ENCODE data around the gene TBL2. TPM values are rescaled to one million over a fixed set of nuclear protein-coding genes. Genes with fewer than 3 reads are reported as not detected.
A peak's percentile ranks its signal among the peaks of the same experiment; 100 is the strongest.
"Not testable (repeated sequence)": the region's sequence is repeated elsewhere in the genome, so short reads cannot be mapped to it uniquely, and the experiment has no call there.

TBL2 gene
- total and polyA plus RNA-seq, 2 donors from 2014 or later = 18.8 to 33.6 TPM

DNA sequence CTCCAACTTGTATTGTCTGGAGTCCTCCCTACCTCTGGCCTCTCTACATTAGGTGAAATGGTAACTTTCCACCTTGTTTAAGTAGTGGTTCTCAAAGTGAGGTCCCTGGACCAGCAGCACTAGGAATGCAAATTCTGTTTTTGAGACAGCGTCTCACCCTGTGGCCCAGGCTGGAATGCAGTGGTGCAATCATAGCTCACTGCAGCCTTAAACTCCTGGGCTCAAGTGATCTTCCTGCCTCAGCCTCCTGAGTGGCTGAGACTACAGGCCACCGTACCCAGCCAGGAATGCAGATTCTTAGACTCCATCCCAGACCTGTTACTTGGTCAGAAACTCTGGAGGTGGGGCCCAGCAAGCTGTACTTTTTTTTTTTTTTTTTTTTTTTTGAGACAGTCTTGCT, 6.8 kb upstream of the TBL2 start:
- TF ChIP-seq, protein P1, sequence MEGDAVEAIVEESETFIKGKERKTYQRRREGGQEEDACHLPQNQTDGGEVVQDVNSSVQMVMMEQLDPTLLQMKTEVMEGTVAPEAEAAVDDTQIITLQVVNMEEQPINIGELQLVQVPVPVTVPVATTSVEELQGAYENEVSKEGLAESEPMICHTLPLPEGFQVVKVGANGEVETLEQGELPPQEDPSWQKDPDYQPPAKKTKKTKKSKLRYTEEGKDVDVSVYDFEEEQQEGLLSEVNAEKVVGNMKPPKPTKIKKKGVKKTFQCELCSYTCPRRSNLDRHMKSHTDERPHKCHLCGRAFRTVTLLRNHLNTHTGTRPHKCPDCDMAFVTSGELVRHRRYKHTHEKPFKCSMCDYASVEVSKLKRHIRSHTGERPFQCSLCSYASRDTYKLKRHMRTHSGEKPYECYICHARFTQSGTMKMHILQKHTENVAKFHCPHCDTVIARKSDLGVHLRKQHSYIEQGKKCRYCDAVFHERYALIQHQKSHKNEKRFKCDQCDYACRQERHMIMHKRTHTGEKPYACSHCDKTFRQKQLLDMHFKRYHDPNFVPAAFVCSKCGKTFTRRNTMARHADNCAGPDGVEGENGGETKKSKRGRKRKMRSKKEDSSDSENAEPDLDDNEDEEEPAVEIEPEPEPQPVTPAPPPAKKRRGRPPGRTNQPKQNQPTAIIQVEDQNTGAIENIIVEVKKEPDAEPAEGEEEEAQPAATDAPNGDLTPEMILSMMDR (IDR thresholded peaks at IDR 0.05; ENCODE audit: borderline replicate concordance, extremely low read depth, insufficient read depth) = no peak
- FAIRE-seq = no peak
- intact Hi-C loops (cut with DNase I) = no loop called here

DNA sequence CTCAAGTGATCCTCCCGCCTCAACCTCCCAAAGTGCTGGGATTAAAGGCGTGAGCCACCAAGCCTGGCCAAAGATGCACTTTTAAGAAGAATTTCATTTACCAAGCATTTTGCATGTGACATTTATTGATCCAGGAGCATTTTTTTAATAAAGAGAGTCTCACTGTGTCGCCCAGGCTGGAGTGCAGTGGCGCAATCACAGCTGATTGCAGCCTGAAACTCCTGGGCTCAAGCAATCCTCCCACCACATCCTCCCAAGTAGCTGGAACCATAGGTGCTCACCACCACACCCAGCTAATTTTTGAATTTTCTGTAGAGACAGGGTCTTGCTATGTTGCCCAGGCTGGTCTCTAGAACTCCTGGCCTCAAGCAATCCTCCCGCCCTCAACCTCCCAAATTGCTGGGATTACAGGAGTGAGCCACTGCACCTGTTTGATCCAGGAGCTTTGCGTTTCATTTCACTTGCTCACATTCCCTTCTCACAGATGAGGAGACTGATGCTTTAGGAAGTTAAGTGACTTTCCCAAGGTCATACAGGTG, 4.4 kb upstream of the TBL2 start:
- FAIRE-seq (no peak), DNase-seq (no peak)
- Histone ChIP-seq H3K27ac (ENCODE audit: low read depth in 2 of 2, low read length in 2 of 2) (no peak overlapping the region), H3K4me3 (ENCODE audit: low read length in 3 of 3) (no peak overlapping the region), H3K9me3 (ENCODE audit: control insufficient read depth in 2 of 3, insufficient read depth in 1 of 3, low read length in 3 of 3) (no peaks in the 10 kb centered on the region), H3K9ac (ENCODE audit: low read length in 3 of 3) (no peak overlapping the region), H3K27me3 (ENCODE audit: control insufficient read depth, insufficient read depth, low read length) (no peaks in the 10 kb centered on the region), H3K36me3 (ENCODE audit: control insufficient read depth in 2 of 3, insufficient read depth in 3 of 3, low read length in 3 of 3) (no peaks in the 10 kb centered on the region), H3K4me1 (ENCODE audit: control insufficient read depth in 2 of 3, insufficient read depth in 2 of 3, low read depth in 1 of 3, low read length in 3 of 3) (peaks cover 0 to 6% (median 0%) of the 10 kb centered on the region in 3 donors)
- intact Hi-C loops (cut with DNase I) = no loop called here
- TF ChIP-seq, protein P1 (IDR thresholded peaks at IDR 0.05; ENCODE audit: borderline replicate concordance, extremely low read depth, insufficient read depth) = no peak

More for the DNA sequence above, 6.8 kb upstream of the TBL2 start:
- H3K4me3 ChIP-seq (ENCODE audit: low read length in 3 of 3) = no peak overlapping the region
- H3K27me3 ChIP-seq (ENCODE audit: control insufficient read depth, insufficient read depth, low read length) = no peaks in the 10 kb centered on the region
- H3K9ac ChIP-seq (ENCODE audit: low read length in 3 of 3) = no peak overlapping the region
- peaks cover 0 to 5% (median 0%) of the 10 kb centered on the region in 3 donors for H3K4me1 ChIP-seq (ENCODE audit: control insufficient read depth in 2 of 3, insufficient read depth in 2 of 3, low read depth in 1 of 3, low read length in 3 of 3)
- H3K36me3 ChIP-seq (ENCODE audit: control insufficient read depth in 2 of 3, insufficient read depth in 3 of 3, low read length in 3 of 3) = no peaks in the 10 kb centered on the region
- H3K9me3 ChIP-seq (ENCODE audit: control insufficient read depth in 2 of 3, insufficient read depth in 1 of 3, low read length in 3 of 3) = no peaks in the 10 kb centered on the region
- no peak for DNase-seq
- H3K27ac ChIP-seq (ENCODE audit: low read depth in 2 of 2, low read length in 2 of 2) = no peak overlapping the region

DNA sequence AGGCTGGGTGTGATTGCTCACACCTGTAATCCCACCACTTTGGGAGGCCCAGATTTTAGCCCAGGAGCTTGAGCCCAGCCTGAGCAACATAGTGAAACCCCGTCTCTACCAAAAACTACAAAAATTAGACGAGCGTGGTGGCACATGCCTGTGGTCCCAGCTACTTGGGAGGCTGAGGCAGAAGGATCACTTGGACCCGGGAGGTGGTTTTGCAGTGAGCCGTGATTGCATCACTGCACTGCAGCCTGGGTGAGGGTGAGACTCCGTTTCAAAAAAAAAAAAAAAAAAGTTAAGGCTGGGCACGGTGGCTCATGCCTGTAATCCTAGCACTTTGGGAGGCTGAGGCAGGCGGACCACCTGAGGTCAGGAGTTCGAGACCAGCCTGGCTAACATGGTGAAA, 2.6 kb upstream of the TBL2 start:
- H3K9ac ChIP-seq (ENCODE audit: low read length in 3 of 3); H3K27me3 ChIP-seq (ENCODE audit: control insufficient read depth, insufficient read depth, low read length); H3K4me3 ChIP-seq (ENCODE audit: low read length in 3 of 3); H3K9me3 ChIP-seq (ENCODE audit: control insufficient read depth in 2 of 3, insufficient read depth in 1 of 3, low read length in 3 of 3); H3K36me3 ChIP-seq (ENCODE audit: control insufficient read depth in 2 of 3, insufficient read depth in 3 of 3, low read length in 3 of 3); intact Hi-C loops (cut with DNase I); FAIRE-seq; H3K27ac ChIP-seq (ENCODE audit: low read depth in 2 of 2, low read length in 2 of 2): not testable (repeated sequence)
- DNase-seq = peak in 1 of 5 donors; percentile 26
- H3K4me1 ChIP-seq (ENCODE audit: control insufficient read depth in 2 of 3, insufficient read depth in 2 of 3, low read depth in 1 of 3, low read length in 3 of 3) = peaks cover 0 to 16% (median 0%) of the 10 kb centered on the region in 3 donors

DNA sequence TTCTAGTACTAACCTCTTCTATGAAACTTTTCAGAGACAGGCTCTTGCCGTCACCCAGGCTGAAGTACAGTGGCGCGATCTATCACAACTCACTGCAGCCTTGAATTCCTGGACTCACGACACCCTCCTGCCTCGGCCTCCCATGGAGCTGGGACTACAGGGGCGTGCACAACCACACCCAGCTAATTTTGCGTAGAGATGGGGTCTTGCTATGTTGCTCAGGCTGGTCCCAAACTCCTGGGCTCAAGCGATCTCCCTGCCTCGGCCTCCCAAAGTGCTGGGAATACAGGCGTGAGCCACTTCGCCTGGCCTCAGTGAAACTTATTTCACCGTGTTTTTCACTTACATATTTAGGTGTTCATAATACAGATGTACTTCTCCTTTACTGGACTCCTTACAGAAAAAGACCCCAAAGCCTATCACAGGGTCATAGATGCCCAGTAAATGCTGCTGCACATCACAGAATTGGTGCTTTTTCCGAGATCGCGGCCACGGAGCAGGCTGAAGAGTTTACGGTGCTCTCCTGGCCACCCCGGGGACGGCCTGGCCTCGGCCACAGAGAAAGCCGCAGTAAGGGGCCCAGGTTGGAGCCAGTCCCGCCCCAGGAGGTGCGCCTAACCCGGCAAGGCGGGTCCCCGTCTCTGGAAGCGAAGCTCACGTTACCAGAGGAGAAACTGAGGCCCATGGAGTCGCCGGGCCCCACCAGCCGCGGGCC, 595 bp downstream of the TBL2 start:
- intact Hi-C loops (cut with DNase I) = no loop called here
- TF ChIP-seq, protein P1 (IDR thresholded peaks at IDR 0.05; ENCODE audit: borderline replicate concordance, extremely low read depth, insufficient read depth) = no peak
- FAIRE-seq (no peak), DNase-seq (peak in 2 of 5 donors; percentile 46 to 57)
- Histone ChIP-seq H3K4me3 (ENCODE audit: low read length in 3 of 3) (peak overlapping the region; percentile 60 to 86 (median 80)), H3K27ac (ENCODE audit: low read depth in 2 of 2, low read length in 2 of 2) (peak overlapping the region; percentile 80 to 90), H3K9ac (ENCODE audit: low read length in 3 of 3) (peak overlapping the region; percentile 14 to 92 (median 75)), H3K4me1 (ENCODE audit: control insufficient read depth in 2 of 3, insufficient read depth in 2 of 3, low read depth in 1 of 3, low read length in 3 of 3) (peaks cover 0 to 16% (median 0%) of the 10 kb centered on the region in 3 donors), H3K36me3 (ENCODE audit: control insufficient read depth in 2 of 3, insufficient read depth in 3 of 3, low read length in 3 of 3) (peaks cover 2 to 20% (median 16%) of the 10 kb centered on the region in 3 donors), H3K27me3 (ENCODE audit: control insufficient read depth, insufficient read depth, low read length) (no peaks in the 10 kb centered on the region), H3K9me3 (ENCODE audit: control insufficient read depth in 2 of 3, insufficient read depth in 1 of 3, low read length in 3 of 3) (no peaks in the 10 kb centered on the region)
